ENCODE measurements around the gene SRD5A3.

SRD5A3 gene

GRCh38 chr4:55373461-55373860, 27.4 kb downstream of the SRD5A3 start:
- Histone ChIP-seq H3K9me3 (ENCODE audit: control insufficient read depth, insufficient read depth, low read length) (no peaks in the 10 kb centered on the region), H3K4me1 (ENCODE audit: control insufficient read depth, insufficient read depth, low read length) (no peaks in the 10 kb centered on the region), H3K27me3 (ENCODE audit: control insufficient read depth, insufficient read depth, low read length) (no peaks in the 10 kb centered on the region), H3K4me3 (ENCODE audit: low read length) (no peak overlapping the region), H3K36me3 (ENCODE audit: control insufficient read depth, insufficient read depth, low read length) (no peaks in the 10 kb centered on the region), H3K27ac (ENCODE audit: low read length) (no peak overlapping the region)
- WGBS (ENCODE audit: insufficient coverage, insufficient read length): no CpG with 5 or more reads among the region's 1 CpG
- DNase-seq (ENCODE audit: low read depth, low spot score): no peak

DNA sequence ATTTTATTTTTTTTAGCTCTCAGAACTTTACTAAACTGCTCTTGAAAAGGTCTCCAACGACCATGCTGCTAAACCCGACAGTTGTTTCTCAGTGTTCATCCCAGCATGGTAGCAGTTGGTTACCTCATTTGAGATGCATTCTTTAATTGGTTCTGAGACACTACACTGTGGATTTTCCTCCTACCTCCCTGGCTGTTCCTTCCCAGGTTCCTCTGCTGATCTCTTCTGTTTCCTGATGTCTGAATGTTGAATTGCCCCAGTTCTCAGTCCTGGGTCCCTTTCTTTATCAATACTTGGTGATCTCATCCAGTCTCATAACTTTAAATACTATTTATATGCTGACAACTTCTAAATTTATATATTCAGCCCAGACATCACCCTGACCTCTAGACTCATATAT, 30.7 kb downstream of the SRD5A3 start:
- Histone ChIP-seq H3K4me1 (ENCODE audit: control insufficient read depth, insufficient read depth, low read length) (no peaks in the 10 kb centered on the region), H3K27me3 (ENCODE audit: control insufficient read depth, insufficient read depth, low read length) (no peaks in the 10 kb centered on the region), H3K27ac (ENCODE audit: low read length) (no peak overlapping the region), H3K36me3 (ENCODE audit: control insufficient read depth, insufficient read depth, low read length) (no peaks in the 10 kb centered on the region), H3K4me3 (ENCODE audit: low read length) (no peak overlapping the region), H3K9me3 (ENCODE audit: control insufficient read depth, insufficient read depth, low read length) (no peaks in the 10 kb centered on the region)
- no CpG with 5 or more reads among the region's 2 CpGs for WGBS (ENCODE audit: insufficient coverage, insufficient read length)
- DNase-seq (ENCODE audit: low read depth, low spot score): no peak

GRCh38 chr4:55378617-55379467, 32.8 kb downstream of the SRD5A3 start:
- Histone ChIP-seq H3K4me1 (ENCODE audit: control insufficient read depth, insufficient read depth, low read length) (no peaks in the 10 kb centered on the region), H3K27ac (ENCODE audit: low read length) (no peak overlapping the region), H3K9me3 (ENCODE audit: control insufficient read depth, insufficient read depth, low read length) (no peaks in the 10 kb centered on the region), H3K36me3 (ENCODE audit: control insufficient read depth, insufficient read depth, low read length) (no peaks in the 10 kb centered on the region), H3K4me3 (ENCODE audit: low read length) (no peak overlapping the region), H3K27me3 (ENCODE audit: control insufficient read depth, insufficient read depth, low read length) (no peaks in the 10 kb centered on the region)
- DNase-seq (ENCODE audit: low read depth, low spot score): no peak
- WGBS (ENCODE audit: insufficient coverage, insufficient read length): 100% methylated on average over 1 of the region's 13 CpGs

DNA sequence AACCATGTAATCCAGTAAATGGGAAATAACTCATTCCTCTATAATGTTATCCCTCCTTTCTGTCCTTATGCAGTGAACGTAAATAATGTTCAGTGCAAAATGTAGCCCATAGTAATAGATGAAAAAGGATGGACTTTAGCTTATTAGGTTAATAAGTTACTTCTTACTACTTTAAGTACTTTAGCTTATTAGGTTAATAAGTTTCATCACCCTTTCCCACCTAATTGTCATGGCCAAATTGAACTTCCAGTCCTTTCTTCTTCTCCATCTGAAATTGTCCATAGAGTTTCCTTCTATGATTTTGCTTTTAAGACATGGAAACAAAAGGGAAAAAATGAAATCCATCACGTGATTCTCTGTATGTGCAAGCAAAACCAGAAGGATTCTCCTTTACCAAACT, 34.5 kb downstream of the SRD5A3 start:
- Histone ChIP-seq H3K27me3 (ENCODE audit: control insufficient read depth, insufficient read depth, low read length) (no peaks in the 10 kb centered on the region), H3K36me3 (ENCODE audit: control insufficient read depth, insufficient read depth, low read length) (no peaks in the 10 kb centered on the region), H3K27ac (ENCODE audit: low read length) (no peak overlapping the region), H3K4me1 (ENCODE audit: control insufficient read depth, insufficient read depth, low read length) (no peaks in the 10 kb centered on the region), H3K4me3 (ENCODE audit: low read length) (no peak overlapping the region), H3K9me3 (ENCODE audit: control insufficient read depth, insufficient read depth, low read length) (no peaks in the 10 kb centered on the region)
- DNase-seq (ENCODE audit: low read depth, low spot score): no peak
- no CpG with 5 or more reads among the region's 2 CpGs for WGBS (ENCODE audit: insufficient coverage, insufficient read length)

DNA sequence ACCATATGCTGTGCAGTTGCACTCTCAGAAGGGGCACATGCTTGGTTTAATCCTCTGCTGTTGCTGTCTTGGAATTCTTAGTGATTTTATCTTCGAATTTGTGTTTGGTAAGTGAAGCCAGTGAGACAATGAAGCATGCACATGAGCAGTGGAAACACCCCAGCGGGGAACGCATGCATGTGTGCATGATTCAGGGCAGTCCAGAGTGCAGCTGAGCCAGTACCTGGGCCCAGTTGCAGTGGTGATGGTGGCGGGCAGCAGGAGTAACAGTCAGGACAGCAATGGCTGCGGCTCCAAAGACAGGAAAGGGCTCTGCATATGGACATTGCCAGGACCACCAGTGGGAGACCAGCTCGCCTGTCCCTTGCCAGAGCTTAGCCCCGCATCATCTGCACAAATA, 35.5 kb downstream of the SRD5A3 start:
- DNase-seq (ENCODE audit: low read depth, low spot score): no peak
- H3K36me3 ChIP-seq (ENCODE audit: control insufficient read depth, insufficient read depth, low read length): no peaks in the 10 kb centered on the region
- no peak overlapping the region for H3K27ac ChIP-seq (ENCODE audit: low read length)
- H3K9me3 ChIP-seq (ENCODE audit: control insufficient read depth, insufficient read depth, low read length): no peaks in the 10 kb centered on the region
- H3K4me1 ChIP-seq (ENCODE audit: control insufficient read depth, insufficient read depth, low read length): no peaks in the 10 kb centered on the region
- H3K4me3 ChIP-seq (ENCODE audit: low read length): no peak overlapping the region
- WGBS (ENCODE audit: insufficient coverage, insufficient read length): no CpG with 5 or more reads among the region's 7 CpGs
- H3K27me3 ChIP-seq (ENCODE audit: control insufficient read depth, insufficient read depth, low read length): no peaks in the 10 kb centered on the region

DNA sequence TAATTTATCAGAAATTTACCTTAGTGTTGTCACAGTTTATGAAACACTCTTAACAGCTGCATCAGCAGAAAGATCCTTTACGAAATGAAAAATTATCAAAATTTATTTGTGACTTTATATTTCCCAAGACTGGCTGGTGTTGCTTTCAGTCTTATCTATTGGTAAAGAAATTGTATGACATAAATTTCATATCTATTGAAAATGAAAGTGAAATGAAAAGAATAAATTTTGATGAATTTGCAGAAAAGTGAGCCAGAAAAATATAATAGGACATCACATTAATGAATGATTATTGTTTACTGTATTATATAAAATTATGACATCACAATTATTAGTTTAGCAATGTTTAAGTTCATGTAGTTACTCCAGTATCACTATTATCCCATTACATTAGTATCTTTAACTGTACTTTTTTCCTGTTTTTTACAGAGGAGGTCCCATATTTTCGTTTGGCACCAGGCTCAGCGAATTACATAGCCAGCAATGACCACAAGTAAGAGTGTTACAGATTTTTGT, 36.5 kb downstream of the SRD5A3 start:
- DNase-seq (ENCODE audit: low read depth, low spot score): no peak
- H3K36me3 ChIP-seq (ENCODE audit: control insufficient read depth, insufficient read depth, low read length): no peaks in the 10 kb centered on the region
- no peaks in the 10 kb centered on the region for H3K9me3 ChIP-seq (ENCODE audit: control insufficient read depth, insufficient read depth, low read length)
- no CpG with 5 or more reads among the region's 3 CpGs for WGBS (ENCODE audit: insufficient coverage, insufficient read length)
- H3K27me3 ChIP-seq (ENCODE audit: control insufficient read depth, insufficient read depth, low read length): no peaks in the 10 kb centered on the region
- H3K4me3 ChIP-seq (ENCODE audit: low read length): no peak overlapping the region
- H3K27ac ChIP-seq (ENCODE audit: low read length): no peak overlapping the region
- H3K4me1 ChIP-seq (ENCODE audit: control insufficient read depth, insufficient read depth, low read length): no peaks in the 10 kb centered on the region

- Histone ChIP-seq H3K27me3 (ENCODE audit: control insufficient read depth, insufficient read depth, low read length) (no peaks in the 10 kb centered on the region), H3K27ac (ENCODE audit: low read length) (no peak overlapping the region), H3K9me3 (ENCODE audit: control insufficient read depth, insufficient read depth, low read length) (no peaks in the 10 kb centered on the region), H3K36me3 (ENCODE audit: control insufficient read depth, insufficient read depth, low read length) (no peaks in the 10 kb centered on the region), H3K4me3 (ENCODE audit: low read length) (no peak overlapping the region), H3K4me1 (ENCODE audit: control insufficient read depth, insufficient read depth, low read length) (no peaks in the 10 kb centered on the region)
- WGBS (ENCODE audit: insufficient coverage, insufficient read length): no CpG with 5 or more reads among the region's 3 CpGs
- DNase-seq (ENCODE audit: low read depth, low spot score): no peak
Observed at GRCh38 chr4:55385201-55385649, 39.2 kb downstream of the SRD5A3 start.

DNA sequence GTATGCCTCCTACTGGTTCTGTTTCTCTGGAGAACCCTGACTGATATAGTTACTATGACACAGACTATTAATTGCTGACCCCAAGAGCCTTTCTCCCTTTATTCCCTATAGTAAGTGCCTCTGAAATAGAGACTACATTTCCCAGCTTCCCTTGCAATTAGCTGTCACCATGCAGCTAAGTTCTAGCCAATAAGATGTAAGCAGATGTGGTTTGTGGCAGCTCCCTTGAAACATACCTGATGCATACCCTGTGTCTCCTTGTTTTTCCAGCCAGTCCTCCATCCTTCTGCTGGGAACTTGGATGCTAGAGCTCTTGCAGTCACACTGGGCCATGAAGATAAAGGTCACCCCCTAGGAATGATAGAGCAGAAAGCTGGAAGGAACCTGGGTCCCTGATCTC, 40.0 kb downstream of the SRD5A3 start:
- no peaks in the 10 kb centered on the region for H3K4me1 ChIP-seq (ENCODE audit: control insufficient read depth, insufficient read depth, low read length)
- H3K27ac ChIP-seq (ENCODE audit: low read length): no peak overlapping the region
- DNase-seq (ENCODE audit: low read depth, low spot score): no peak
- no peaks in the 10 kb centered on the region for H3K36me3 ChIP-seq (ENCODE audit: control insufficient read depth, insufficient read depth, low read length)
- H3K27me3 ChIP-seq (ENCODE audit: control insufficient read depth, insufficient read depth, low read length): no peaks in the 10 kb centered on the region
- H3K9me3 ChIP-seq (ENCODE audit: control insufficient read depth, insufficient read depth, low read length): no peaks in the 10 kb centered on the region
- H3K4me3 ChIP-seq (ENCODE audit: low read length): no peak overlapping the region

DNA sequence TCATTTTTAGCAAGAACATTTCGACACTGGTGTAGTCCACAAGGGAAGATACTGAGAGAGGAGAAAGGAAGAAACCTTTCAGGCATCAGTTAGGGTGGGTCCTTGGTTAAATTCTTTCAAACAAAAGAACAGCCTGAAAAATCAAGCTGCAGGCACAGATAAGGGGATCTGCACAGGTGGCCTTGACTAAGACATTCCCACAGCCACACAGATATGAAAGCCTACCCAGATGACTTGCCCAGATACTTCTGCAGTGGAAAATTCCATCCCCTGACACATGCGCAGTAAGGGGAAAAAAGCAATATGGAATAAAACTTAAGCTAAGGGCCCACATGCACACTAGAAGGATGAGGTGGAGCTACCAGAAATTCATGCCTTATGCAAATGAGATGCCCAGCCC, 40.8 kb downstream of the SRD5A3 start:
- Histone ChIP-seq H3K4me3 (ENCODE audit: low read length) (no peak overlapping the region), H3K9me3 (ENCODE audit: control insufficient read depth, insufficient read depth, low read length) (no peaks in the 10 kb centered on the region), H3K27me3 (ENCODE audit: control insufficient read depth, insufficient read depth, low read length) (no peaks in the 10 kb centered on the region), H3K36me3 (ENCODE audit: control insufficient read depth, insufficient read depth, low read length) (no peaks in the 10 kb centered on the region), H3K4me1 (ENCODE audit: control insufficient read depth, insufficient read depth, low read length) (no peaks in the 10 kb centered on the region), H3K27ac (ENCODE audit: low read length) (no peak overlapping the region)
- no CpG with 5 or more reads among the region's 2 CpGs for WGBS (ENCODE audit: insufficient coverage, insufficient read length)
- no peak for DNase-seq (ENCODE audit: low read depth, low spot score)

- DNase-seq (ENCODE audit: low read depth, low spot score): no peak
- no CpG with 5 or more reads among the region's 4 CpGs for WGBS (ENCODE audit: insufficient coverage, insufficient read length)
- Histone ChIP-seq H3K4me3 (ENCODE audit: low read length) (no peak overlapping the region), H3K36me3 (ENCODE audit: control insufficient read depth, insufficient read depth, low read length) (no peaks in the 10 kb centered on the region; the same call in 1 of the 2 replicates), H3K27ac (ENCODE audit: low read length) (no peak overlapping the region), H3K4me1 (ENCODE audit: control insufficient read depth, insufficient read depth, low read length) (no peaks in the 10 kb centered on the region; the same call in 1 of the 2 replicates), H3K9me3 (ENCODE audit: control insufficient read depth, insufficient read depth, low read length) (no peaks in the 10 kb centered on the region), H3K27me3 (ENCODE audit: control insufficient read depth, insufficient read depth, low read length) (no peaks in the 10 kb centered on the region)
Observed at GRCh38 chr4:55393461-55394320, 47.6 kb downstream of the SRD5A3 start.

Measured in iPS DF 6.9 (cell line).